Naive thymus-derived CD8-positive, alpha-beta T cell (primary cell): ENCODE measurements around the gene CXorf38. TPM values are rescaled to one million over a fixed set of nuclear protein-coding genes. Genes with fewer than 3 reads are reported as not detected.

ENCODE experiments used
- ATAC-seq, 2 donors: fragments of 150-1000 bp; cut with Tn5 transposase in 1 of 2; sonication (Bioruptor Pico), chemical (Tn5 transposase) in 1 of 2; 1 replicate in 1 of 2; 2 replicates in 1 of 2; pipeline ENCODE4 v1.10.0; 2021; ENCODE audit warnings: mild to moderate bottlenecking in 2 of 2, moderate library complexity in 2 of 2
- POLR2A ChIA-PET: fragments of 350-600 bp; sonication (Branson Sonifier 250); formaldehyde crosslinking; loops from one replicate; lab custom pipeline; 2021; ENCODE audit warnings: antibody characterized with exemption; lab: Charles Lee
- DNase-seq, 10 donors: peaks; one replicate each; pipeline versions ENCODE4 v3.0.0 to v3.0.0-alpha.2; 2020 to 2022
- H3K27ac Mint-ChIP-seq, 10 donors: one replicate each; pipeline ENCODE4 v1.8.0; 2020 to 2022; ENCODE audit warnings: mild to moderate bottlenecking in 10 of 10, mixed read lengths in 10 of 10, moderate library complexity in 4 of 10, inconsistent platforms in 1 of 10
- H3K27me3 Mint-ChIP-seq, 5 donors: one replicate each; pipeline ENCODE4 v1.8.0; 2021 to 2022; ENCODE audit warnings: mixed read lengths in 5 of 5
- H3K36me3 Mint-ChIP-seq, 3 donors: one replicate each; pipeline ENCODE4 v1.8.0; 2020 to 2022; ENCODE audit warnings: mixed read lengths in 3 of 3, mild to moderate bottlenecking in 2 of 3, inconsistent platforms in 1 of 3
- H3K4me1 Mint-ChIP-seq, 4 donors: one replicate each; pipeline ENCODE4 v1.8.0; 2021 to 2022; ENCODE audit warnings: mixed read lengths in 4 of 4
- H3K4me3 Mint-ChIP-seq, 10 donors: one replicate each; pipeline ENCODE4 v1.8.0; 2020 to 2022; ENCODE audit warnings: mild to moderate bottlenecking in 10 of 10, mixed read lengths in 10 of 10, moderate library complexity in 6 of 10, inconsistent platforms in 1 of 10
- H3K9me3 Mint-ChIP-seq, 9 donors: one replicate each; pipeline ENCODE4 v1.8.0; 2020 to 2022; ENCODE audit warnings: mixed read lengths in 9 of 9, mild to moderate bottlenecking in 3 of 9, inconsistent platforms in 1 of 9, moderate library complexity in 1 of 9
- polyA plus RNA-seq, 3 donors: library from polyadenylated mRNA; unstranded; fragments of 300-500 nt; fragmentation: Illumina TruSeq; gene quantifications; one replicate each; pipeline ENCODE4 v1.2.3, GENCODE V29; 2021
- total RNA-seq, 8 experiments: library from RNA in 2 of 8; stranded (reverse) in 2 of 8; gene quantifications; one replicate each; pipeline ENCODE4 v1.2.3 and lab custom pipeline; 2021 to 2026

The CXorf38 gene, protein sequence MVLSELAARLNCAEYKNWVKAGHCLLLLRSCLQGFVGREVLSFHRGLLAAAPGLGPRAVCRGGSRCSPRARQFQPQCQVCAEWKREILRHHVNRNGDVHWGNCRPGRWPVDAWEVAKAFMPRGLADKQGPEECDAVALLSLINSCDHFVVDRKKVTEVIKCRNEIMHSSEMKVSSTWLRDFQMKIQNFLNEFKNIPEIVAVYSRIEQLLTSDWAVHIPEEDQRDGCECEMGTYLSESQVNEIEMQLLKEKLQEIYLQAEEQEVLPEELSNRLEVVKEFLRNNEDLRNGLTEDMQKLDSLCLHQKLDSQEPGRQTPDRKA
- total RNA-seq (10 to 100 TPM; 27.3 to 27.4 TPM), polyA plus RNA-seq (10 to 100 TPM; 36.6 to 45.2 (median 37.2) TPM), total RNA-seq (lab: John Stamatoyannopoulos, UW) (36.0 to 102 (median 57.5) reads per million in 6 experiments)

GRCh38 chrX:40647307-40648197 is at the start of gene CXorf38:
TSS of gene CXorf38 (minus strand) at chrX:40647561. CDS start at chrX:40647520, 41 bp downstream.
- H3K4me1 Mint-ChIP-seq: peaks cover 21 to 37% (median 31%) of the 10 kb centered on the region in 4 donors
- peak within 1 kb of the TSS; percentile 92 to 99 (median 96) for H3K4me3 Mint-ChIP-seq
- no peaks in the 10 kb centered on the region for H3K9me3 Mint-ChIP-seq
- H3K27me3 Mint-ChIP-seq: no peaks in the 10 kb centered on the region
- DNase-seq (peak; percentile 87 to 98 (median 92)), ATAC-seq (peak; percentile 75 to 77)
- peak within 1 kb of the TSS; percentile 95 to 98 (median 96) for H3K27ac Mint-ChIP-seq
- peaks cover 0 to 12% (median 5%) of the 10 kb centered on the region in 3 donors for H3K36me3 Mint-ChIP-seq
- POLR2A ChIA-PET: interaction anchor here (0.6 to 2.1 kb wide), 2 partner anchors 88 to 103 kb away, joined by 3 to 12 read pairs; partner anchors contain the start of gene MED14

DNA sequence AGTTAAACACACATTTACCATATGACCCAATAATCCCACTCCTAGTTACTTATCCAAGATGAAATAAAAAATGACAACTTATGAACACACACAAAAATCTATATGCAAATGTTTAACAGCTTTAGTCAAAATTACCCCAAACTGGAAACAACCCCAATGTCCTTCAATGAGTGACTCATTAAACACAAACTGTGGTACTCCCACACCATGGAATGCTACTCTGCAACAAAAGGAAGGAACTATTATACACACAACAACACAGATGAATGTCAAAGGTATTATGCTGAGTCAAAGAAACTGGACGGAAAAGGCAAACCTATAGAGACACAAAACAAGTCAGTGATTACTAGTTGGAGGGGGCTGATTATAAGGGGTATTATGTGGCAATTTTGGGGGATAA is 47.4 kb upstream of the CXorf38 start:
- Mint-ChIP-seq H3K36me3 (peaks cover 5 to 78% (median 24%) of the 10 kb centered on the region in 3 donors), H3K4me3 (no peak overlapping the region), H3K27me3 (no peaks in the 10 kb centered on the region), H3K4me1 (peaks cover 0 to 2% (median 0%) of the 10 kb centered on the region in 4 donors), H3K27ac (no peak overlapping the region), H3K9me3 (no peaks in the 10 kb centered on the region)
- ATAC-seq (no peak), DNase-seq (no peak)
- POLR2A ChIA-PET: no interaction called here

DNA sequence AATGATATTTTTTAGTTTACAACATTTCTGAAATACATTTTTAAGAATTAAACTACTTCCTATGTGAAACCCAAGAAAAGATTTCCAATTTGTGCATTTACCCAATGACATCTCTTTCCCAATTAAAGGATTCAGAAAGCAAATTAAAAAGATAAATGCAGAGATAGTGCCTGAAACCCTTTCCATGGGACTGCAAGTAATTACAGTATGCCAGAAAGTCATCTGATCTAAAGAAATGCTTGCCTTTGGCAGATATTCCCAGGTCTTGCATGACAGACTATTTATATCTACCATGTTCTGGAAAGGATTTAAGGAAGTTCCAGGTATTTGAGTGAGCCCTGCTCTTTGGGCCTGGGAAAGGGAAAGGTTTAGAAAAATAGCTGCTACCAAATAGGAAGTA is 41.6 kb upstream of the CXorf38 start:
- Mint-ChIP-seq H3K4me1 (peaks cover 9 to 21% (median 15%) of the 10 kb centered on the region in 4 donors), H3K27me3 (no peaks in the 10 kb centered on the region), H3K9me3 (no peaks in the 10 kb centered on the region), H3K4me3 (no peak overlapping the region), H3K27ac (no peak overlapping the region), H3K36me3 (peaks cover 9 to 72% (median 10%) of the 10 kb centered on the region in 3 donors)
- POLR2A ChIA-PET: no interaction called here
- no peak for ATAC-seq
- DNase-seq: no peak

- peaks cover 9 to 21% (median 15%) of the 10 kb centered on the region in 4 donors for H3K4me1 Mint-ChIP-seq
- no peak overlapping the region for H3K4me3 Mint-ChIP-seq
- DNase-seq (no peak), ATAC-seq (no peak)
- POLR2A ChIA-PET: no interaction called here
- peaks cover 9 to 66% (median 10%) of the 10 kb centered on the region in 3 donors for H3K36me3 Mint-ChIP-seq
- H3K27ac Mint-ChIP-seq: peak overlapping the region in 5 of 10 donors; percentile 6 to 64 (median 39)
- no peaks in the 10 kb centered on the region for H3K27me3 Mint-ChIP-seq
- H3K9me3 Mint-ChIP-seq: no peaks in the 10 kb centered on the region
Observed at GRCh38 chrX:40687169-40687568, 39.8 kb upstream of the CXorf38 start.

- Mint-ChIP-seq H3K4me3 (no peak overlapping the region), H3K36me3 (peaks cover 7 to 65% (median 10%) of the 10 kb centered on the region in 3 donors), H3K27me3 (no peaks in the 10 kb centered on the region), H3K4me1 (peaks cover 9 to 21% (median 15%) of the 10 kb centered on the region in 4 donors), H3K27ac (peak overlapping the region in 4 of 10 donors; percentile 38 to 87 (median 69)), H3K9me3 (no peaks in the 10 kb centered on the region)
- DNase-seq (no peak), ATAC-seq (no peak)
- POLR2A ChIA-PET: no interaction called here
Observed at GRCh38 chrX:40685362-40685918, 38.1 kb upstream of the CXorf38 start.

GRCh38 chrX:40684092-40684491 is 36.7 kb upstream of the CXorf38 start:
- Mint-ChIP-seq H3K4me3 (no peak overlapping the region), H3K4me1 (peaks cover 9 to 21% (median 15%) of the 10 kb centered on the region in 4 donors), H3K27ac (peak overlapping the region in 4 of 10 donors; percentile 13 to 65 (median 35)), H3K27me3 (no peaks in the 10 kb centered on the region), H3K36me3 (peaks cover 4 to 70% (median 19%) of the 10 kb centered on the region in 3 donors), H3K9me3 (no peaks in the 10 kb centered on the region)
- DNase-seq: no peak
- POLR2A ChIA-PET: no interaction called here
- no peak for ATAC-seq

DNA sequence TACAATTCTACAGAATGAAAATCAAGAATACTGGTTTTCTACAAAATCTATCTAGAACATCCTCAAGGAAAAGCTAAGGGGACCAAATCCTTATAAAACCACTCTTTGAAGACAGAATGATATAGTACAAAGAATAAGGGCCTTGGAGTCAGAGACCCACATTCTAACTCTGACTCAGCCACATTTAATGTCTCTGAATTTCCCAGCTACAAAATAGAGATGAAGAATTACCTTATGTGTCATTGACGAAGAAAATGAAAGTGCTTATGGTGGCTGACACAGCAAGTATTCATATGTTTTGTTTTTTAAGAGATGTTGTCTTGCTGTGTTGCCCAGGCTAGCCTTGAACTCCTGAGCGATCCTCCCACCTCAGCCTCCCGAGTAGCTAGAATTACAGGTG is 35.9 kb upstream of the CXorf38 start:
- peaks cover 4 to 71% (median 19%) of the 10 kb centered on the region in 3 donors for H3K36me3 Mint-ChIP-seq
- H3K27ac Mint-ChIP-seq: peak overlapping the region in 2 of 10 donors; percentile 18 to 40
- DNase-seq (no peak), ATAC-seq (no peak)
- no peak overlapping the region for H3K4me3 Mint-ChIP-seq
- H3K9me3 Mint-ChIP-seq: no peaks in the 10 kb centered on the region
- peaks cover 9 to 21% (median 16%) of the 10 kb centered on the region in 4 donors for H3K4me1 Mint-ChIP-seq
- H3K27me3 Mint-ChIP-seq: no peaks in the 10 kb centered on the region
- POLR2A ChIA-PET: no interaction called here

- ATAC-seq (no peak), DNase-seq (no peak)
- Mint-ChIP-seq H3K27me3 (no peaks in the 10 kb centered on the region), H3K4me3 (no peak overlapping the region), H3K27ac (no peak overlapping the region), H3K36me3 (peaks cover 4 to 66% (median 12%) of the 10 kb centered on the region in 3 donors), H3K4me1 (peaks cover 0 to 2% (median 0%) of the 10 kb centered on the region in 4 donors), H3K9me3 (no peaks in the 10 kb centered on the region)
- POLR2A ChIA-PET: no interaction called here
Observed at GRCh38 chrX:40671126-40671525, 23.8 kb upstream of the CXorf38 start.

DNA sequence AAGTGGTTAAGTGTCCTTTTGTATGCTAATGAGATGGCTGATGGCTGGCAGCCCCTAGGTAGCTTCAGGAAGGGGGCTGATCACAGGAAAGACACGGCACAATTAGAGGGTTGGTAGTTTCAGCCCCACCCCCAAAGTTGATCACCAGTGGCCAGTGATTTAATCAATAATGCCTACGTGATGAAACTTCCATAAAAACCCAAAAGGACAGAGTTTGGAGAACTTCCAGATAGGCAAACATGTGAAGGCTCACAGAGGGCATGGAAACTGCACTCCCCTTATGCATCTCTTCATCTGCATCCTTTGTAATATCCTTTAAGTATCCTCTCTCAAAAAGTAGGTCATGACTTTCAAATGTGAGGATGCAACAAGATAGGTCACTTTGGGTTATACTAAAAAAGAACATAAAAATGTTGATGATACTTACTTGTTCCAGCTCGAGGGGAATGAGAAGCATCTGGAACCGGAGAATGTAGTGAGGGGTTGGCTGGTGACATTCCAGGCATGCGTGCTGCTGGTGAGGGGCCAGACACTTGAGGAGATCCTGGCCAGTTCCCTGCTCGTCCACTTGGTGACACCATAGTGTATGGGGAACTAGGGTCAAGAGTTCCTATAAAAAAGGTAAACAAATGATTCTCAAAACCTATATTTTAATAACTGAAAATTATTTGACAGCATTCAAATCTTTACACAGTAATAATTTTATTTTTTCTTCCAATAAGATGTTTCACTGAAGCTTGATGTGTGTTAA is 16.7 kb upstream of the CXorf38 start:
- peaks cover 0 to 14% (median 5%) of the 10 kb centered on the region in 4 donors for H3K4me1 Mint-ChIP-seq
- no peak for DNase-seq
- H3K36me3 Mint-ChIP-seq: peaks cover 4 to 71% (median 25%) of the 10 kb centered on the region in 3 donors
- POLR2A ChIA-PET: interaction anchor here (1.1 kb wide), 1 partner anchor 71 kb away, joined by 3 read pairs; the partner anchor contains the start of gene MED14
- ATAC-seq: no peak
- no peaks in the 10 kb centered on the region for H3K27me3 Mint-ChIP-seq
- H3K9me3 Mint-ChIP-seq: no peaks in the 10 kb centered on the region
- H3K27ac Mint-ChIP-seq: peak overlapping the region in 5 of 10 donors; percentile 13 to 72 (median 65)
- no peak overlapping the region for H3K4me3 Mint-ChIP-seq

DNA sequence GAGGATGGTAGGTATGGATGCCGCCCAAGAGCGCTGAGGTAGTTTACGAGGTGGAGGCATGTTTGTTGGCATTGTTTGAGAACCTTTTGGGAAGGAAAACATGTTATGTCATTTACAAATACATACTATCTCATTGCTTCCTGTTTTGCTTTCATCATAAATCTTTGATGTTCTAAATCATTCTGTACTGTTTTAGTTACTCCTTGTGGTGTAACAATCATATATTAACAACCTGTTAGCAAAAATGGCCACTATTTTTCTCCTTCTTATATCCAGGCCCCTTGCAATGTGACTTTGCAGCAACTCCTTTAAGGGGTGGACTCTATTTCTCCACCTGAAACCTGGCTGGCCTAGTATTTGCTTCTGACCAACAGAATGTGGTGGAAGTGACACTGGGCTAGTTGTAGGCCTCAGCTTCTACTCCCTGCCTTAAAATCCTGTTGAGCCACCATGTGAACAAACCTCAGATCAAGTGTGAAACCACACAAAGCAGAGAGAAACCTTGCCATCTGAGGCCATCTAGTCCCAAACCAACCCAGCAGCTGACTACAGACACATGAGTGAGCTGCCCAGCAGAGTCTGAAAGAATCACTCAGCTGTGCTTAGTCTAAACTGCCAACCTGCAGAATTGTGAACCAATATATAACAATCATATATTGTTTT is 15.8 kb upstream of the CXorf38 start:
- peaks cover 4 to 71% (median 25%) of the 10 kb centered on the region in 3 donors for H3K36me3 Mint-ChIP-seq
- H3K27me3 Mint-ChIP-seq: no peaks in the 10 kb centered on the region
- H3K27ac Mint-ChIP-seq: peak overlapping the region; percentile 4 to 81 (median 56)
- H3K4me1 Mint-ChIP-seq: peaks cover 0 to 14% (median 5%) of the 10 kb centered on the region in 4 donors
- no peaks in the 10 kb centered on the region for H3K9me3 Mint-ChIP-seq
- POLR2A ChIA-PET: interaction anchor here (1.1 kb wide), 1 partner anchor 72 kb away, joined by 3 read pairs; the partner anchor contains the start of gene MED14
- DNase-seq: peak in 1 of 10 donors; percentile 24
- no peak for ATAC-seq
- H3K4me3 Mint-ChIP-seq: peak overlapping the region in 1 of 10 donors; percentile 14

GRCh38 chrX:40661489-40661888 is 14.1 kb upstream of the CXorf38 start:
- peaks cover 2 to 66% (median 15%) of the 10 kb centered on the region in 3 donors for H3K36me3 Mint-ChIP-seq
- H3K9me3 Mint-ChIP-seq: no peaks in the 10 kb centered on the region
- H3K27ac Mint-ChIP-seq: peak overlapping the region in 2 of 10 donors; percentile 27 to 85
- H3K27me3 Mint-ChIP-seq: no peaks in the 10 kb centered on the region
- POLR2A ChIA-PET: no interaction called here
- DNase-seq (no peak), ATAC-seq (no peak)
- peaks cover 0 to 14% (median 4%) of the 10 kb centered on the region in 4 donors for H3K4me1 Mint-ChIP-seq
- H3K4me3 Mint-ChIP-seq: no peak overlapping the region
